HepG2 (cell line): ENCODE results near the gene TPRA1. TPM values are rescaled to one million over a fixed set of nuclear protein-coding genes. Genes with fewer than 3 reads are reported as not detected.

ENCODE experiments used
- ATAC-seq: fragments of 200-7000 bp; cut with Tn5 transposase; 3 replicates; pipeline ENCODE4 v1.9.1; 2020; ENCODE audit warnings: mild to moderate bottlenecking, moderate library complexity
- BruUV-seq: library from RNA; stranded (reverse); fragments of 400-500 nt; replicated peaks from 2 replicates; lab custom pipeline; 2021; lab: Mats Ljungman, UMichigan
- CTCF ChIA-PET: fragments of 300-600 bp; formaldehyde crosslinking; extraction: SDS; loops from one replicate; lab custom pipeline; 2021; ENCODE audit warnings: low total read pairs, inconsistent platforms, low intra/inter-chr PET ratio; lab: Yijun Ruan, JAX
- POLR2A ChIA-PET: fragments of 350-600 bp; sonication (Branson Sonifier 250); formaldehyde crosslinking; loops from one replicate; lab custom pipeline; 2020; ENCODE audit warnings: antibody characterized with exemption, inconsistent platforms; lab: Yijun Ruan, JAX
- DNase-seq: peaks from one replicate; pipeline ENCODE4 v3.0.0-alpha.2; 2015; ENCODE audit warnings: low spot score
- FAIRE-seq: peaks from 3 replicates; lab custom pipeline; 2011; peaks lifted over from hg19 to GRCh38; lab: Jason Lieb, UNC
- H2AFZ ChIP-seq: one replicate; pipeline ENCODE4 v1.6.1; 2011; ENCODE audit warnings: low read length, inconsistent platforms
- H3K27ac ChIP-seq: fragments of 300-600 bp; 3 replicates; pipeline ENCODE4 v1.8.0; 2011; ENCODE audit warnings: mixed run types, mild to moderate bottlenecking, mixed read lengths, low read length, inconsistent platforms; ENCODE audit not compliant: insufficient read depth; ENCODE audit errors: extremely low read length
- H3K27me3 ChIP-seq, 2 experiments: fragments of 200-600 bp in 1 of 2; 2 replicates in 1 of 2; 3 replicates in 1 of 2; pipeline versions ENCODE4 v1.6.0 to v1.8.0; 2011; ENCODE audit warnings: low read length in 2 of 2, mild to moderate bottlenecking in 2 of 2, moderate library complexity in 2 of 2, inconsistent platforms in 1 of 2; ENCODE audit not compliant: insufficient read depth in 2 of 2, control insufficient read depth in 1 of 2
- H3K36me3 ChIP-seq, 2 experiments: fragments of 200-600 bp in 1 of 2; replicated peaks in 1 of 2; 2 replicates in 1 of 2; 3 replicates in 1 of 2; pipeline versions ENCODE4 v1.5.1 to v1.8.0; 2011; ENCODE audit warnings: low read length in 2 of 2, inconsistent platforms in 1 of 2; ENCODE audit not compliant: insufficient read depth in 2 of 2, control insufficient read depth in 1 of 2
- H3K4me1 ChIP-seq: 2 replicates; pipeline ENCODE4 v1.5.1; 2012; ENCODE audit warnings: low read length, inconsistent platforms; ENCODE audit not compliant: insufficient read depth
- H3K4me2 ChIP-seq: 2 replicates; pipeline ENCODE4 v1.6.0; 2011; ENCODE audit warnings: low read depth, low read length, inconsistent platforms
- H3K4me3 ChIP-seq, 3 experiments: fragments of 200-600 bp in 1 of 3; sonication (generic), shearing (Covaris generic) in 1 of 3; replicated peaks in 1 of 3; 2 replicates each; pipeline ENCODE4 v1.5.1; 2011 to 2016; ENCODE audit warnings: low read length in 3 of 3, inconsistent platforms in 2 of 3, low read depth in 2 of 3, mild to moderate bottlenecking in 2 of 3, control low read depth in 1 of 3, mixed read lengths in 1 of 3; ENCODE audit not compliant: insufficient read depth in 1 of 3
- H3K79me2 ChIP-seq: one replicate; pipeline ENCODE4 v1.6.1; 2011; ENCODE audit warnings: low read length, inconsistent platforms; ENCODE audit not compliant: insufficient read depth
- H3K9ac ChIP-seq: 2 replicates; pipeline ENCODE4 v1.6.0; 2011; ENCODE audit warnings: mild to moderate bottlenecking, low read depth, low read length, inconsistent platforms; ENCODE audit not compliant: insufficient read depth
- H3K9me3 ChIP-seq: 2 replicates; pipeline ENCODE4 v1.5.1; 2012; ENCODE audit warnings: mild to moderate bottlenecking, low read length
- H4K20me1 ChIP-seq: 2 replicates; pipeline ENCODE4 v1.6.0; 2011; ENCODE audit warnings: inconsistent platforms, mild to moderate bottlenecking, low read length, moderate library complexity; ENCODE audit not compliant: insufficient read depth
- CAMTA2 ChIP-seq: sonication (generic); formaldehyde crosslinking; IDR thresholded peaks from 2 replicates; pipeline ENCODE4 v1.4.0; 2020; ENCODE audit warnings: mild to moderate bottlenecking, missing genetic modification reagents, borderline replicate concordance
- GATAD1 ChIP-seq: IDR thresholded peaks from 2 replicates; pipeline ENCODE4 v1.6.1; 2016; ENCODE audit warnings: missing genetic modification reagents, missing compliant biosample characterization
- HNF1B ChIP-seq: sonication (generic); formaldehyde crosslinking; IDR thresholded peaks from 2 replicates; pipeline ENCODE4 v1.5.1; 2020; ENCODE audit warnings: mild to moderate bottlenecking, moderate library complexity, missing genetic modification reagents
- RAD21 ChIP-seq: fragments of 450-650 bp; formaldehyde crosslinking; IDR thresholded peaks from 2 replicates; pipeline ENCODE4 v1.5.0; 2020; ENCODE audit warnings: mild to moderate bottlenecking
- SMC3 ChIP-seq: IDR thresholded peaks from 2 replicates; pipeline ENCODE4 v1.6.1; 2011; ENCODE audit warnings: low read length, improper control_type of control experiment
- WIZ ChIP-seq: sonication (generic); formaldehyde crosslinking; IDR thresholded peaks from 2 replicates; pipeline ENCODE4 v1.5.1; 2020; ENCODE audit warnings: mild to moderate bottlenecking, missing genetic modification reagents
- ZNF446 ChIP-seq: sonication (generic); formaldehyde crosslinking; IDR thresholded peaks from 2 replicates; pipeline ENCODE4 v1.5.0; 2020; ENCODE audit warnings: mild to moderate bottlenecking, missing genetic modification reagents
- ZNF607 ChIP-seq: sonication (generic); formaldehyde crosslinking; IDR thresholded peaks from 2 replicates; pipeline ENCODE4 v1.5.1; 2020; ENCODE audit warnings: missing genetic modification reagents, mild to moderate bottlenecking, borderline replicate concordance
- WGBS: methylation state at CpG from one replicate; pipeline ENCODE4 v1.1.6; 2017; ENCODE audit warnings: low lambda C conversion rate; 5-methylcytosine and 5-hydroxymethylcytosine counted together
- in situ Hi-C: cut with HindIII; loops from 2 replicates; pipeline ENCODE4 v1.10.0; 2017; ENCODE audit warnings: low pct_unique_long_range_greater_than_20kb; ENCODE audit not compliant: extremely low pct_ligation_motif_present
- intact Hi-C: fragments of 100-400 bp; cut with micrococcal nuclease; formaldehyde crosslinking; loops from one replicate; pipeline ENCODE4 v1.10.0; 2022; ENCODE audit not compliant: unreplicated experiment
- polyA plus RNA-seq, 8 experiments: library from polyadenylated mRNA; depleted of rRNA in 3 of 8; stranded (reverse) in 7 of 8; unstranded in 1 of 8; fragments of >200 nt; fragmentation: Illumina TruSeq in 4 of 8; extraction: Trizol in 4 of 8; gene quantifications; 2 replicates each; pipeline versions ENCODE4 v1.2.1 to v1.2.3, GENCODE V29; 2011 to 2016; ENCODE audit warnings: low read depth in 4 of 8, missing spikeins in 1 of 8, mixed read lengths in 1 of 8; ENCODE audit not compliant: insufficient read depth in 1 of 8
- total RNA-seq, 5 experiments: library from RNA; depleted of rRNA; stranded (reverse); fragments of >200 nt; fragmentation: Illumina TruSeq; extraction: Trizol; gene quantifications; 2 replicates each; pipeline ENCODE4 v1.2.3, GENCODE V29; 2016; ENCODE audit warnings: low read depth in 1 of 5
- TF ChIP-seq, protein P1 (sequence below): sonication (generic); formaldehyde crosslinking; IDR thresholded peaks from 2 replicates; pipeline ENCODE4 v1.4.0; 2020; ENCODE audit warnings: missing genetic modification reagents
- TF ChIP-seq, protein P2 (sequence below), 2 experiments: sonication (generic) in 1 of 2; formaldehyde crosslinking in 1 of 2; IDR thresholded peaks; 2 replicates each; pipeline versions ENCODE4 v1.4.0 to v1.6.1; 2016 to 2020; ENCODE audit warnings: borderline replicate concordance in 1 of 2, low read depth in 1 of 2, mild to moderate bottlenecking in 1 of 2, missing genetic modification reagents in 1 of 2

The TPRA1 gene
- total and polyA plus RNA-seq, 2 of the 13 experiments (the other 11 are each of a cell fraction or from before 2014, with no cell fraction given): 25.4 to 25.8 TPM

GRCh38 chr3:127589600-127590281, 792 bp downstream of the TPRA1 start:
- H3K27me3 ChIP-seq: no peaks in the 10 kb centered on the region; a peak in 1 of 5 replicates
- peaks cover 35% of the 10 kb centered on the region for H3K4me1 ChIP-seq
- H3K79me2 ChIP-seq: peaks cover 24% of the 10 kb centered on the region
- peak; percentile 12 for ATAC-seq
- POLR2A ChIA-PET: interaction anchor here (1.4 kb wide), 1 partner anchor 8 kb away, joined by 15 read pairs; the partner anchor contains the start of gene MCM2
- peak overlapping the region; percentile 85 for H3K27ac ChIP-seq
- peaks cover 18% of the 10 kb centered on the region; the same call in 1 of the 2 replicates for H4K20me1 ChIP-seq
- H3K9me3 ChIP-seq: no peaks in the 10 kb centered on the region
- H3K4me2 ChIP-seq: peak overlapping the region; percentile 91
- WGBS: 0% methylated on average over 7 of the region's 56 CpGs
- BruUV-seq: no TSS peak
- H3K9ac ChIP-seq: peak overlapping the region; percentile 91
- in situ Hi-C loops (no loop called here), intact Hi-C loops (loop anchor here (1.0 to 10.0 kb wide), 2 partner anchors 14 to 105 kb away; no protein-coding TSS in a partner anchor)
- H3K4me3 ChIP-seq: peak overlapping the region; percentile 93 to 97 (median 94)
- H3K36me3 ChIP-seq: 0 out of 5 replicates have a peak, but pooled peaks cover 0 to 6% of the 10 kb centered on the region in 2 experiments
- H2AFZ ChIP-seq: no peak overlapping the region
- no peak for FAIRE-seq
- DNase-seq: no peak
- CTCF ChIA-PET: no interaction called here
- TF ChIP-seq, protein P1, sequence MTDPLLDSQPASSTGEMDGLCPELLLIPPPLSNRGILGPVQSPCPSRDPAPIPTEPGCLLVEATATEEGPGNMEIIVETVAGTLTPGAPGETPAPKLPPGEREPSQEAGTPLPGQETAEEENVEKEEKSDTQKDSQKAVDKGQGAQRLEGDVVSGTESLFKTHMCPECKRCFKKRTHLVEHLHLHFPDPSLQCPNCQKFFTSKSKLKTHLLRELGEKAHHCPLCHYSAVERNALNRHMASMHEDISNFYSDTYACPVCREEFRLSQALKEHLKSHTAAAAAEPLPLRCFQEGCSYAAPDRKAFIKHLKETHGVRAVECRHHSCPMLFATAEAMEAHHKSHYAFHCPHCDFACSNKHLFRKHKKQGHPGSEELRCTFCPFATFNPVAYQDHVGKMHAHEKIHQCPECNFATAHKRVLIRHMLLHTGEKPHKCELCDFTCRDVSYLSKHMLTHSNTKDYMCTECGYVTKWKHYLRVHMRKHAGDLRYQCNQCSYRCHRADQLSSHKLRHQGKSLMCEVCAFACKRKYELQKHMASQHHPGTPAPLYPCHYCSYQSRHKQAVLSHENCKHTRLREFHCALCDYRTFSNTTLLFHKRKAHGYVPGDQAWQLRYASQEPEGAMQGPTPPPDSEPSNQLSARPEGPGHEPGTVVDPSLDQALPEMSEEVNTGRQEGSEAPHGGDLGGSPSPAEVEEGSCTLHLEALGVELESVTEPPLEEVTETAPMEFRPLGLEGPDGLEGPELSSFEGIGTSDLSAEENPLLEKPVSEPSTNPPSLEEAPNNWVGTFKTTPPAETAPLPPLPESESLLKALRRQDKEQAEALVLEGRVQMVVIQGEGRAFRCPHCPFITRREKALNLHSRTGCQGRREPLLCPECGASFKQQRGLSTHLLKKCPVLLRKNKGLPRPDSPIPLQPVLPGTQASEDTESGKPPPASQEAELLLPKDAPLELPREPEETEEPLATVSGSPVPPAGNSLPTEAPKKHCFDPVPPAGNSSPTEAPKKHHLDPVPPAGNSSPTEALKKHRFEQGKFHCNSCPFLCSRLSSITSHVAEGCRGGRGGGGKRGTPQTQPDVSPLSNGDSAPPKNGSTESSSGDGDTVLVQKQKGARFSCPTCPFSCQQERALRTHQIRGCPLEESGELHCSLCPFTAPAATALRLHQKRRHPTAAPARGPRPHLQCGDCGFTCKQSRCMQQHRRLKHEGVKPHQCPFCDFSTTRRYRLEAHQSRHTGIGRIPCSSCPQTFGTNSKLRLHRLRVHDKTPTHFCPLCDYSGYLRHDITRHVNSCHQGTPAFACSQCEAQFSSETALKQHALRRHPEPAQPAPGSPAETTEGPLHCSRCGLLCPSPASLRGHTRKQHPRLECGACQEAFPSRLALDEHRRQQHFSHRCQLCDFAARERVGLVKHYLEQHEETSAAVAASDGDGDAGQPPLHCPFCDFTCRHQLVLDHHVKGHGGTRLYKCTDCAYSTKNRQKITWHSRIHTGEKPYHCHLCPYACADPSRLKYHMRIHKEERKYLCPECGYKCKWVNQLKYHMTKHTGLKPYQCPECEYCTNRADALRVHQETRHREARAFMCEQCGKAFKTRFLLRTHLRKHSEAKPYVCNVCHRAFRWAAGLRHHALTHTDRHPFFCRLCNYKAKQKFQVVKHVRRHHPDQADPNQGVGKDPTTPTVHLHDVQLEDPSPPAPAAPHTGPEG (CRISPR knock-in tag): no peak
- TF ChIP-seq, protein P2, sequence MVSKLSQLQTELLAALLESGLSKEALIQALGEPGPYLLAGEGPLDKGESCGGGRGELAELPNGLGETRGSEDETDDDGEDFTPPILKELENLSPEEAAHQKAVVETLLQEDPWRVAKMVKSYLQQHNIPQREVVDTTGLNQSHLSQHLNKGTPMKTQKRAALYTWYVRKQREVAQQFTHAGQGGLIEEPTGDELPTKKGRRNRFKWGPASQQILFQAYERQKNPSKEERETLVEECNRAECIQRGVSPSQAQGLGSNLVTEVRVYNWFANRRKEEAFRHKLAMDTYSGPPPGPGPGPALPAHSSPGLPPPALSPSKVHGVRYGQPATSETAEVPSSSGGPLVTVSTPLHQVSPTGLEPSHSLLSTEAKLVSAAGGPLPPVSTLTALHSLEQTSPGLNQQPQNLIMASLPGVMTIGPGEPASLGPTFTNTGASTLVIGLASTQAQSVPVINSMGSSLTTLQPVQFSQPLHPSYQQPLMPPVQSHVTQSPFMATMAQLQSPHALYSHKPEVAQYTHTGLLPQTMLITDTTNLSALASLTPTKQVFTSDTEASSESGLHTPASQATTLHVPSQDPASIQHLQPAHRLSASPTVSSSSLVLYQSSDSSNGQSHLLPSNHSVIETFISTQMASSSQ (IDR thresholded peaks at IDR 0.05; ENCODE audit: low read depth): no peak
- TF ChIP-seq, protein P2 (CRISPR knock-in tag; IDR thresholded peaks at IDR 0.05; ENCODE audit: borderline replicate concordance): 0 out of 2 replicates have a peak, but pooled peaks have one; percentile 6
- TF ChIP-seq CAMTA2 (CRISPR knock-in tag) (0 out of 2 replicates have a peak, but pooled peaks have one; percentile 24), SMC3 (no peak), HNF1B (CRISPR knock-in tag) (0 out of 2 replicates have a peak, but pooled peaks have one; percentile 12), GATAD1 (CRISPR knock-in tag) (no peak), ZNF446 (0 out of 2 replicates have a peak, but pooled peaks have one; percentile 42), WIZ (no peak), RAD21 (CRISPR knock-in tag) (peak; percentile 10; the same call in 1 of the 2 replicates), ZNF607 (peak; percentile 51; the same call in 1 of the 2 replicates)
